Kidney epithelial cell (primary cell): ENCODE results near the gene TOE1. TPM values are rescaled to one million over a fixed set of nuclear protein-coding genes. Genes with fewer than 3 reads are reported as not detected.

Experiments
- DNase-seq: peaks from one replicate; pipeline ENCODE4 v3.0.0-alpha.2; 2010; ENCODE audit warnings: low read depth
- H3K27me3 ChIP-seq: 2 replicates; pipeline ENCODE4 v1.6.0; 2011; ENCODE audit warnings: low read length; ENCODE audit not compliant: control insufficient read depth, insufficient read depth
- H3K36me3 ChIP-seq: 2 replicates; pipeline ENCODE4 v1.5.1; 2011; ENCODE audit warnings: low read length; ENCODE audit not compliant: control insufficient read depth, insufficient read depth
- H3K4me3 ChIP-seq: 2 replicates; pipeline ENCODE4 v1.5.1; 2011; ENCODE audit warnings: low read depth, mild to moderate bottlenecking, control low read depth, low read length
- total RNA-seq: library from RNA; depleted of rRNA; stranded (reverse); fragments of >200 nt; gene quantifications from 2 replicates; pipeline ENCODE4 v1.2.3, GENCODE V29; 2015
- TF ChIP-seq, protein P1 (sequence below): IDR thresholded peaks from 2 replicates; pipeline ENCODE4 v1.5.1; 2011; ENCODE audit warnings: mild to moderate bottlenecking, moderate library complexity, low read length, control low read depth, inconsistent platforms; ENCODE audit not compliant: insufficient read depth, poor library complexity, severe bottlenecking

TOE1 gene
- total RNA-seq, 1 donor from 2014 or later, result 14.8 TPM

DNA sequence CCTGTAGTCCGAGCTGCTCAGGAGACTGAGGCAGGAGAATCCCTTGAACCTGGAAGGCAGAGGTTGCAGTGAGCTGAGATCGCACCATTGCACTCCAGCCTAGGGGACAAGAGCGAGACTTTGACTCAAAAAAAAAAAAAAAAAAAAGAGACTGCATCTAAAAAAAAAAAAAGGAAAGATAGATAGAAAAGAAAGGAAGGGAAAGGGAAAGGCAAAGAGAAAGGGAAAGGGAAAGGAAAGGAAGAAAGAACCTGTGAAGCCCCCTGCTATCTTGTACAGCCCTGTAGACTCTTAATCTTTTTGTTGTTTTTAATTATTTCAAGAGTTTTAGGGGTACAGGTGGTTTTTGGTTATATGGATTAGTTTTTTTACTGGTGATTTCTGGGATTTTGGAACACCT is 46.2 kb downstream of the TOE1 start:
- Histone ChIP-seq H3K27me3 (no peaks in the 10 kb centered on the region), H3K36me3 (no peaks in the 10 kb centered on the region), H3K4me3 (no peak overlapping the region)
- TF ChIP-seq, protein P1, sequence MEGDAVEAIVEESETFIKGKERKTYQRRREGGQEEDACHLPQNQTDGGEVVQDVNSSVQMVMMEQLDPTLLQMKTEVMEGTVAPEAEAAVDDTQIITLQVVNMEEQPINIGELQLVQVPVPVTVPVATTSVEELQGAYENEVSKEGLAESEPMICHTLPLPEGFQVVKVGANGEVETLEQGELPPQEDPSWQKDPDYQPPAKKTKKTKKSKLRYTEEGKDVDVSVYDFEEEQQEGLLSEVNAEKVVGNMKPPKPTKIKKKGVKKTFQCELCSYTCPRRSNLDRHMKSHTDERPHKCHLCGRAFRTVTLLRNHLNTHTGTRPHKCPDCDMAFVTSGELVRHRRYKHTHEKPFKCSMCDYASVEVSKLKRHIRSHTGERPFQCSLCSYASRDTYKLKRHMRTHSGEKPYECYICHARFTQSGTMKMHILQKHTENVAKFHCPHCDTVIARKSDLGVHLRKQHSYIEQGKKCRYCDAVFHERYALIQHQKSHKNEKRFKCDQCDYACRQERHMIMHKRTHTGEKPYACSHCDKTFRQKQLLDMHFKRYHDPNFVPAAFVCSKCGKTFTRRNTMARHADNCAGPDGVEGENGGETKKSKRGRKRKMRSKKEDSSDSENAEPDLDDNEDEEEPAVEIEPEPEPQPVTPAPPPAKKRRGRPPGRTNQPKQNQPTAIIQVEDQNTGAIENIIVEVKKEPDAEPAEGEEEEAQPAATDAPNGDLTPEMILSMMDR, result no peak
- no peak for DNase-seq

Other genes starting within 250 kb of the TOE1 start
- 0.62 and 0.84 TPM in 2 replicates for gene ZSWIM5, start 133.6 kb upstream of the TOE1 start, total RNA-seq
- gene HPDL, start 13.3 kb upstream of the TOE1 start, total RNA-seq, result 0.58 and 3.1 TPM in 2 replicates
- gene MUTYH, start 270 bp downstream of the TOE1 start, total RNA-seq, result 33.3 and 34.9 TPM in 2 replicates
- gene TESK2, start 151.0 kb downstream of the TOE1 start, total RNA-seq, result 2.1 and 2.5 TPM in 2 replicates
- gene CCDC163, start 159.9 kb downstream of the TOE1 start, total RNA-seq, result 3.4 and 3.8 TPM in 2 replicates
- gene MMACHC, start 160.1 kb downstream of the TOE1 start, total RNA-seq, result 7.6 and 8.2 TPM in 2 replicates
- 242 and 298 TPM in 2 replicates for gene PRDX1, start 181.7 kb downstream of the TOE1 start, total RNA-seq
- gene AKR1A1, start 210.7 kb downstream of the TOE1 start, total RNA-seq, result 137 and 158 TPM in 2 replicates
- 41.8 and 45.3 TPM in 2 replicates for gene NASP, start 243.9 kb downstream of the TOE1 start, total RNA-seq